Stimulated activated CD8-positive, alpha-beta memory T cell treated with anti-CD3 and anti-CD28 coated beads, Interleukin-12 subunit alpha, Interleukin-12 subunit beta, amount 100 ng/mL, for 4 hours (primary cell): ENCODE results near the gene OTOGL.
"Not testable (repeated sequence)": the region's sequence is repeated elsewhere in the genome, so short reads cannot be mapped to it uniquely, and the experiment has no call there.

ENCODE experiments used
- DNase-seq: peaks from one replicate; pipeline ENCODE4 v3.0.0-alpha.2; 2020; ENCODE audit warnings: low read depth

The OTOGL gene

GRCh38 chr12:80188576-80188975, 89.2 kb downstream of the OTOGL start:
- no peak for DNase-seq

GRCh38 chr12:80189241-80189640, 89.9 kb downstream of the OTOGL start:
- no peak for DNase-seq

GRCh38 chr12:80190001-80190400, 90.7 kb downstream of the OTOGL start:
- no peak for DNase-seq

- DNase-seq, result no peak
Measured at GRCh38 chr12:80192087-80192486, 92.8 kb downstream of the OTOGL start.

GRCh38 chr12:80193865-80194264, 94.5 kb downstream of the OTOGL start:
- DNase-seq, result no peak

- no peak for DNase-seq
Measured at GRCh38 chr12:80195074-80195726, 95.9 kb downstream of the OTOGL start.

GRCh38 chr12:80195737-80196136, 96.4 kb downstream of the OTOGL start:
- no peak for DNase-seq

GRCh38 chr12:80196419-80196818, 97.1 kb downstream of the OTOGL start:
- no peak for DNase-seq

GRCh38 chr12:80198782-80199337, 99.5 kb downstream of the OTOGL start:
- DNase-seq, result no peak

GRCh38 chr12:80199931-80200330, 100.6 kb downstream of the OTOGL start:
- no peak for DNase-seq

GRCh38 chr12:80200414-80200813, 101.1 kb downstream of the OTOGL start:
- no peak for DNase-seq

GRCh38 chr12:80201908-80202307, 102.6 kb downstream of the OTOGL start:
- no peak for DNase-seq

GRCh38 chr12:80205960-80206359, 106.6 kb downstream of the OTOGL start:
- DNase-seq, result no peak

GRCh38 chr12:80208071-80208470, 108.7 kb downstream of the OTOGL start:
- no peak for DNase-seq

GRCh38 chr12:80211671-80212070, 112.3 kb downstream of the OTOGL start:
- DNase-seq, result no peak

GRCh38 chr12:80212938-80213645, 113.8 kb downstream of the OTOGL start:
- DNase-seq, result no peak

GRCh38 chr12:80213871-80214270, 114.5 kb downstream of the OTOGL start:
- DNase-seq, result no peak

- no peak for DNase-seq
Measured at GRCh38 chr12:80217011-80217535, 117.7 kb downstream of the OTOGL start.

- not testable (repeated sequence) for DNase-seq
Measured at GRCh38 chr12:80218925-80219324, 119.6 kb downstream of the OTOGL start.

- DNase-seq, result no peak
Measured at GRCh38 chr12:80219345-80219744, 120.0 kb downstream of the OTOGL start.

GRCh38 chr12:80222261-80222660, 122.9 kb downstream of the OTOGL start:
- no peak for DNase-seq

- no peak for DNase-seq
Measured at GRCh38 chr12:80226576-80226975, 127.2 kb downstream of the OTOGL start.

- not testable (repeated sequence) for DNase-seq
Measured at GRCh38 chr12:80227904-80228303, 128.6 kb downstream of the OTOGL start.
